ENCODE results near the gene RPL5. TPM values are rescaled to one million over a fixed set of nuclear protein-coding genes. Genes with fewer than 3 reads are reported as not detected.

RPL5 gene
- total RNA-seq, 2 experiments from 2014 or later: 1,651 to 1,862 TPM

GRCh38 chr1:92837062-92837461, 5.2 kb downstream of the RPL5 start:
- no peak overlapping the region for H3K27ac ChIP-seq (ENCODE audit: low read depth, low read length, poor library complexity, severe bottlenecking)
- H3K79me2 ChIP-seq (ENCODE audit: insufficient read depth, low read depth, low read length): peaks cover 100% of the 10 kb centered on the region
- TF ChIP-seq, protein P1, sequence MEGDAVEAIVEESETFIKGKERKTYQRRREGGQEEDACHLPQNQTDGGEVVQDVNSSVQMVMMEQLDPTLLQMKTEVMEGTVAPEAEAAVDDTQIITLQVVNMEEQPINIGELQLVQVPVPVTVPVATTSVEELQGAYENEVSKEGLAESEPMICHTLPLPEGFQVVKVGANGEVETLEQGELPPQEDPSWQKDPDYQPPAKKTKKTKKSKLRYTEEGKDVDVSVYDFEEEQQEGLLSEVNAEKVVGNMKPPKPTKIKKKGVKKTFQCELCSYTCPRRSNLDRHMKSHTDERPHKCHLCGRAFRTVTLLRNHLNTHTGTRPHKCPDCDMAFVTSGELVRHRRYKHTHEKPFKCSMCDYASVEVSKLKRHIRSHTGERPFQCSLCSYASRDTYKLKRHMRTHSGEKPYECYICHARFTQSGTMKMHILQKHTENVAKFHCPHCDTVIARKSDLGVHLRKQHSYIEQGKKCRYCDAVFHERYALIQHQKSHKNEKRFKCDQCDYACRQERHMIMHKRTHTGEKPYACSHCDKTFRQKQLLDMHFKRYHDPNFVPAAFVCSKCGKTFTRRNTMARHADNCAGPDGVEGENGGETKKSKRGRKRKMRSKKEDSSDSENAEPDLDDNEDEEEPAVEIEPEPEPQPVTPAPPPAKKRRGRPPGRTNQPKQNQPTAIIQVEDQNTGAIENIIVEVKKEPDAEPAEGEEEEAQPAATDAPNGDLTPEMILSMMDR (conservative IDR thresholded peaks at IDR 0.05; ENCODE audit: low read length): no peak
- no peak for TF ChIP-seq EZH2phosphoT487 (IDR thresholded peaks at IDR 0.05; ENCODE audit: borderline replicate concordance, low read depth, low read length)
- DNase-seq (ENCODE audit: low spot score): no peak
- no peaks in the 10 kb centered on the region for H3K9me2 ChIP-seq (ENCODE audit: insufficient read depth, low read length)
- H2AFZ ChIP-seq (ENCODE audit: low read length): no peak overlapping the region
- H4K20me1 ChIP-seq (ENCODE audit: insufficient read depth, low read length): peaks cover 70% of the 10 kb centered on the region
- H3K4me2 ChIP-seq (ENCODE audit: low read length): peak overlapping the region; percentile 84
- peak overlapping the region; percentile 1 for H3K4me3 ChIP-seq (ENCODE audit: low read depth, low read length, poor library complexity, severe bottlenecking)
- CTCF ChIA-PET (ENCODE audit: unreplicated experiment): interaction anchor here (1.4 kb wide), 1 partner anchor 11 kb away, joined by 3 read pairs; no protein-coding TSS in a partner anchor
- no peaks in the 10 kb centered on the region for H3K9me3 ChIP-seq (ENCODE audit: low read length)
- peaks cover 99% of the 10 kb centered on the region for H3K36me3 ChIP-seq (ENCODE audit: insufficient read depth, low read length)
- no TSS peak for BruUV-seq (replicated peaks)
- peaks cover 53% of the 10 kb centered on the region for H3K4me1 ChIP-seq (ENCODE audit: insufficient read depth, low read length, poor library complexity, severe bottlenecking)
- intact Hi-C loops (cut with micrococcal nuclease; ENCODE audit: unreplicated experiment): loop anchor here (10.0 kb wide), 1 partner anchor 348 kb away; the partner anchor contains the start of genes CCDC18 and TMED5
- POLR2A ChIA-PET: interaction anchor here (0.6 kb wide), 1 partner anchor 20 kb away, joined by 7 read pairs; no protein-coding TSS in a partner anchor

- intact Hi-C loops (cut with micrococcal nuclease; ENCODE audit: unreplicated experiment): loop anchor here (10.0 kb wide), 1 partner anchor 346 kb away; the partner anchor contains the start of genes CCDC18 and TMED5
- H3K9me3 ChIP-seq (ENCODE audit: low read length): no peaks in the 10 kb centered on the region
- no peak overlapping the region for H3K4me3 ChIP-seq (ENCODE audit: low read depth, low read length, poor library complexity, severe bottlenecking)
- H3K36me3 ChIP-seq (ENCODE audit: insufficient read depth, low read length): peaks cover 100% of the 10 kb centered on the region
- no peak for TF ChIP-seq EZH2phosphoT487 (IDR thresholded peaks at IDR 0.05; ENCODE audit: borderline replicate concordance, low read depth, low read length)
- BruUV-seq (replicated peaks): no TSS peak
- peaks cover 48% of the 10 kb centered on the region for H3K4me1 ChIP-seq (ENCODE audit: insufficient read depth, low read length, poor library complexity, severe bottlenecking)
- H3K9me2 ChIP-seq (ENCODE audit: insufficient read depth, low read length): no peaks in the 10 kb centered on the region
- H4K20me1 ChIP-seq (ENCODE audit: insufficient read depth, low read length): peaks cover 59% of the 10 kb centered on the region
- H3K79me2 ChIP-seq (ENCODE audit: insufficient read depth, low read depth, low read length): peaks cover 93% of the 10 kb centered on the region
- H3K4me2 ChIP-seq (ENCODE audit: low read length): no peak overlapping the region
- H3K27ac ChIP-seq (ENCODE audit: low read depth, low read length, poor library complexity, severe bottlenecking): no peak overlapping the region
- ChIA-PET CTCF (ENCODE audit: unreplicated experiment) (interaction anchor here (1.4 kb wide), 1 partner anchor 10 kb away, joined by 3 read pairs; no protein-coding TSS in a partner anchor), POLR2A (interaction anchor here (0.5 to 1.1 kb wide), 5 partner anchors 14 to 248 kb away, joined by 3 read pairs; no protein-coding TSS in a partner anchor)
- DNase-seq (ENCODE audit: low spot score): no peak
- no peak overlapping the region for H2AFZ ChIP-seq (ENCODE audit: low read length)
Measured at GRCh38 chr1:92838519-92838918, 6.7 kb downstream of the RPL5 start.

GRCh38 chr1:92839442-92839841, 7.6 kb downstream of the RPL5 start:
- Histone ChIP-seq H3K4me1 (ENCODE audit: insufficient read depth, low read length, poor library complexity, severe bottlenecking) (peaks cover 39% of the 10 kb centered on the region), H3K9me2 (ENCODE audit: insufficient read depth, low read length) (no peaks in the 10 kb centered on the region), H2AFZ (ENCODE audit: low read length) (no peak overlapping the region), H3K4me3 (ENCODE audit: low read depth, low read length, poor library complexity, severe bottlenecking) (no peak overlapping the region), H3K9me3 (ENCODE audit: low read length) (no peaks in the 10 kb centered on the region), H3K79me2 (ENCODE audit: insufficient read depth, low read depth, low read length) (peaks cover 84% of the 10 kb centered on the region), H3K4me2 (ENCODE audit: low read length) (no peak overlapping the region), H3K27ac (ENCODE audit: low read depth, low read length, poor library complexity, severe bottlenecking) (no peak overlapping the region), H3K36me3 (ENCODE audit: insufficient read depth, low read length) (peaks cover 100% of the 10 kb centered on the region), H4K20me1 (ENCODE audit: insufficient read depth, low read length) (peaks cover 54% of the 10 kb centered on the region)
- no peak for DNase-seq (ENCODE audit: low spot score)
- intact Hi-C loops (cut with micrococcal nuclease; ENCODE audit: unreplicated experiment): loop anchor here (10.0 kb wide), 1 partner anchor 345 kb away; the partner anchor contains the start of genes CCDC18 and TMED5
- TF ChIP-seq, protein P1 (conservative IDR thresholded peaks at IDR 0.05; ENCODE audit: low read length): no peak
- no peak for TF ChIP-seq EZH2phosphoT487 (IDR thresholded peaks at IDR 0.05; ENCODE audit: borderline replicate concordance, low read depth, low read length)
- no TSS peak for BruUV-seq (replicated peaks)
- POLR2A ChIA-PET: interaction anchor here (0.6 to 1.2 kb wide), 4 partner anchors 11 to 125 kb away, joined by 3 to 8 read pairs (median 4); no protein-coding TSS in a partner anchor
- CTCF ChIA-PET (ENCODE audit: unreplicated experiment): no interaction called here

Measured in OCI-LY7 (cell line).